GM19043 (cell line): ENCODE results near the gene RAMACL.
A peak's percentile ranks its signal among the peaks of the same experiment; 100 is the strongest.
"Not testable (repeated sequence)": the region's sequence is repeated elsewhere in the genome, so short reads cannot be mapped to it uniquely, and the experiment has no call there.

ENCODE experiments used
- ATAC-seq: cut with Tn5 transposase; IDR thresholded peaks from one replicate; pipeline ENCODE4 v1.9.1; 2021; ENCODE audit warnings: low read depth; ENCODE audit not compliant: unreplicated experiment

The RAMACL gene

GRCh38 chr6:166586424-166587156 is at the start of gene RAMACL:
Gene RAMACL (minus strand): TSS chr6:166586678. CDS start chr6:166586477, 201 bp downstream.
- peak; percentile 60 for ATAC-seq

GRCh38 chr6:166635013-166635970 is 48.8 kb upstream of the RAMACL start:
- ATAC-seq: no peak

GRCh38 chr6:166634581-166634980 is 48.1 kb upstream of the RAMACL start:
- ATAC-seq: not testable (repeated sequence)

- ATAC-seq: no peak
These were observed 47.5 kb upstream of the RAMACL start for GRCh38 chr6:166633732-166634535.

GRCh38 chr6:166632731-166633130 is 46.3 kb upstream of the RAMACL start:
- no peak for ATAC-seq

- no peak for ATAC-seq
These were observed 44.0 kb upstream of the RAMACL start for GRCh38 chr6:166630462-166630861.

GRCh38 chr6:166629628-166630027 is 43.1 kb upstream of the RAMACL start:
- ATAC-seq: no peak

- peak; percentile 9 for ATAC-seq
These were observed 41.7 kb upstream of the RAMACL start for GRCh38 chr6:166627875-166628801.

- ATAC-seq: peak; percentile 90
These were observed 40.8 kb upstream of the RAMACL start, which contains the start of gene RPS6KA2 for GRCh38 chr6:166627033-166627874. Gene RPS6KA2 (minus strand): TSS chr6:166627251. CDS start chr6:166627019, 232 bp downstream.

- no peak for ATAC-seq
These were observed 39.9 kb upstream of the RAMACL start for GRCh38 chr6:166626177-166627032.

- no peak for ATAC-seq
These were observed 38.9 kb upstream of the RAMACL start for GRCh38 chr6:166625356-166625755.

- no peak for ATAC-seq
These were observed 37.8 kb upstream of the RAMACL start for GRCh38 chr6:166624275-166624674.

GRCh38 chr6:166623318-166623717 is 36.8 kb upstream of the RAMACL start:
- ATAC-seq: no peak

- ATAC-seq: no peak
These were observed 34.6 kb upstream of the RAMACL start for GRCh38 chr6:166621114-166621540.

- ATAC-seq: no peak
These were observed 34.1 kb upstream of the RAMACL start for GRCh38 chr6:166620478-166621113.

- ATAC-seq: no peak
These were observed 33.4 kb upstream of the RAMACL start for GRCh38 chr6:166619912-166620311.
